ENCODE measurements around the gene CYFIP2. TPM values are rescaled to one million over a fixed set of nuclear protein-coding genes. Genes with fewer than 3 reads are reported as not detected.

The CYFIP2 gene
- 10 to 100 TPM in 2 of 4 donors, 1 to 10 TPM in 2; 6.3 to 33.4 (median 10.3) TPM for polyA plus RNA-seq
- long read RNA-seq, donor 1, partial matches to known transcripts: 0 of 2 reads
- long read RNA-seq, donor 1, other reads (novel, unspliced or antisense): 0 of 2 reads
- long read RNA-seq, donor 2, partial matches to known transcripts: 0 of 1 reads
- long read RNA-seq, donor 2, other reads (novel, unspliced or antisense): 0 of 1 reads
- long read RNA-seq, donor 3, partial matches to known transcripts: 0 of 1 reads
- long read RNA-seq, donor 3, other reads (novel, unspliced or antisense): 0 of 1 reads
- long read RNA-seq, donor 4: 0 reads
- long read RNA-seq, donor 5: 0 reads
- long read RNA-seq, donor 6, full-length matches to known transcripts: 2 of 2 reads
- long read RNA-seq, donor 6, partial matches to known transcripts: 0 of 2 reads
- long read RNA-seq, donor 6, other reads (novel, unspliced or antisense): 0 of 2 reads
- long read RNA-seq, donor 7, full-length matches to known transcripts: 4 of 9 reads
- long read RNA-seq, donor 7, partial matches to known transcripts: 5 of 9 reads
- long read RNA-seq, donor 7, other reads (novel, unspliced or antisense): 0 of 9 reads
- long read RNA-seq, donor 8: 0 reads
- long read RNA-seq, donor 9: 0 reads
- long read RNA-seq, donor 10: 0 reads

DNA sequence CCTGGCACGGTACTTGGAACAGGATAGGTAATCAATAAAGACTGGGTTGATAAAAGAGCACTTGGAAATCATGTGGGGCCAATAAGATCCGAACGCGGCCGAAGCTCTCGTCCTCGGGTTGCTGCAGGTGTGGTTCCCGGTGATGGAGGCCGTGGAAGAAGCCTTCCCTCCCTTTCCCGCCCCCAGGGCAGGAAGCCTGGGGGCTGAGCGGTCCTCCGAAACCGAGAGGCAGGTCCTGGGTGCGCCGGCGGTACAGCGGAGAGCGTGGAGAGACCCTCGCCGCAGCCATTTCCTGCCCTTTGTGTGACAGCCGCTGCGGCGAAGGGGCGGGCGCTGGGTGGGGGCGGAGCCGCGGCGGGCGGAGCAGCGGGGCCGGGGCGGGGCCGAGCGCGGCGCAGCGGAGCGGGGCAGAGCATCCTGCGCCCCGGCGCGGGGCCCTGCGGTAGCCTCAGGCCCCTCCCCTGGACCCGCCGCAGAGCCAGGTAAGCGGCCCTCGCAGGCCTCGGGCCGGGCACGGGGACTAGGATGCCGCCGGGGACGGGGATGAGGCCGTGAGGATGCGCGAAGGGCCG, at the start of gene CYFIP2:
Gene CYFIP2, plus strand, starts transcription at position 410 of the 572 bp plus-strand sequence. CDS start 19,239 bp downstream, outside the sequence.
- peak; percentile 61 to 87 for DNase-seq
- no peaks in the 10 kb centered on the region for H3K36me3 ChIP-seq (ENCODE audit: control insufficient read depth in 3 of 3, insufficient read depth in 2 of 3, low read depth in 1 of 3, low read length in 3 of 3)
- no peak for FAIRE-seq
- peaks cover 0 to 6% (median 3%) of the 10 kb centered on the region in 3 donors for H3K4me1 ChIP-seq (ENCODE audit: control insufficient read depth in 3 of 3, insufficient read depth in 2 of 3, low read depth in 1 of 3, low read length in 2 of 3)
- peak within 1 kb of the TSS; percentile 66 to 81 (median 69) for H3K4me3 ChIP-seq (ENCODE audit: low read depth in 1 of 3, low read length in 3 of 3)
- 0 to 1% (median 1%) methylated on average over 36 to 58 of the region's 58 CpGs for WGBS, 3 donors
- H3K27ac ChIP-seq (ENCODE audit: low read depth in 1 of 3, low read length in 2 of 3): peak within 1 kb of the TSS; percentile 52 to 80 (median 59)
- no peaks in the 10 kb centered on the region for H3K27me3 ChIP-seq (ENCODE audit: control insufficient read depth in 3 of 3, insufficient read depth in 3 of 3, low read length in 3 of 3)
- no peaks in the 10 kb centered on the region for H3K9me3 ChIP-seq (ENCODE audit: control insufficient read depth in 2 of 2, insufficient read depth in 1 of 2, low read depth in 1 of 2, low read length in 1 of 2)

DNA sequence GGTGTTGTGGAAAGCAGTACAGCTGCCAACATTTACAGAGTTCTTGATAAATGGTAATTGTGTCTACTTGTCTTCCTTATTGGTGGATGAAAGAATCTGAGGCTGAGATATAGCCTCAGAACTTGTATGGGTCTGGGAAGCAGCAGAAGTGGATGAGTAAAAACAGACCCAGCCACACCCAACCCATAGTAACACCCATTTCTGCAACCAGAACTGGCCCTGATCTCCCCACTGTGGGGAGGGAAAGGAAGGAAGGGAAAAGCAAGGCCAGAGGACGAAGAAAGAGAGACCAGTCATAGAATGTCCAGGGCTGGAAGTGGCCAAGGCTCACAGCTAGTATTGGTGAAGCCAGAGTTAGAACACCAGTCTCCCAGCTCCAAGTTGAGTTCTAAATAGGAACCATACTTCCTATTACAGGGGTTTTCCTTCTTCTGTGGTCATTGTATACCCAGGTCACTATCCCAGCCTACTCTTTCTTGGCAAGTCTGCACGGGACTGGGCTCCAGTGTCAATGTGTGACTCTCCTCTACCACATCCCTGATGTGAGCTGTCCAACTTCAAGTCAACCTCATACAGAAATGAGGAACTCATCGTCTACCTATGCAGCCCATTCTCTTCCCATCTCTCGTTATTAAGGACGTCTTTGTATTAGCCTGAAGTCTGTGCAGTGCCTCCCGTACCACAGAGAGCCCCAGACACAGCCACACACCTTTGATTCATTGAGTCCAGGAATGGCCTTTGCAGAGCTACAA, 49.4 kb upstream of the CYFIP2 start:
- Histone ChIP-seq H3K36me3 (ENCODE audit: control insufficient read depth in 3 of 3, insufficient read depth in 2 of 3, low read depth in 1 of 3, low read length in 3 of 3) (no peaks in the 10 kb centered on the region), H3K4me1 (ENCODE audit: control insufficient read depth in 3 of 3, insufficient read depth in 2 of 3, low read depth in 1 of 3, low read length in 2 of 3) (peaks cover 0 to 3% (median 0%) of the 10 kb centered on the region in 3 donors), H3K27me3 (ENCODE audit: control insufficient read depth in 3 of 3, insufficient read depth in 3 of 3, low read length in 3 of 3) (no peaks in the 10 kb centered on the region), H3K27ac (ENCODE audit: low read depth in 1 of 3, low read length in 2 of 3) (no peak overlapping the region), H3K9me3 (ENCODE audit: control insufficient read depth in 2 of 2, insufficient read depth in 1 of 2, low read depth in 1 of 2, low read length in 1 of 2) (no peaks in the 10 kb centered on the region), H3K4me3 (ENCODE audit: low read depth in 1 of 3, low read length in 3 of 3) (no peak overlapping the region)
- FAIRE-seq (no peak), DNase-seq (no peak)
- WGBS, 3 donors: 74 to 81% (median 75%) methylated on average over 6 of the region's 6 CpGs

DNA sequence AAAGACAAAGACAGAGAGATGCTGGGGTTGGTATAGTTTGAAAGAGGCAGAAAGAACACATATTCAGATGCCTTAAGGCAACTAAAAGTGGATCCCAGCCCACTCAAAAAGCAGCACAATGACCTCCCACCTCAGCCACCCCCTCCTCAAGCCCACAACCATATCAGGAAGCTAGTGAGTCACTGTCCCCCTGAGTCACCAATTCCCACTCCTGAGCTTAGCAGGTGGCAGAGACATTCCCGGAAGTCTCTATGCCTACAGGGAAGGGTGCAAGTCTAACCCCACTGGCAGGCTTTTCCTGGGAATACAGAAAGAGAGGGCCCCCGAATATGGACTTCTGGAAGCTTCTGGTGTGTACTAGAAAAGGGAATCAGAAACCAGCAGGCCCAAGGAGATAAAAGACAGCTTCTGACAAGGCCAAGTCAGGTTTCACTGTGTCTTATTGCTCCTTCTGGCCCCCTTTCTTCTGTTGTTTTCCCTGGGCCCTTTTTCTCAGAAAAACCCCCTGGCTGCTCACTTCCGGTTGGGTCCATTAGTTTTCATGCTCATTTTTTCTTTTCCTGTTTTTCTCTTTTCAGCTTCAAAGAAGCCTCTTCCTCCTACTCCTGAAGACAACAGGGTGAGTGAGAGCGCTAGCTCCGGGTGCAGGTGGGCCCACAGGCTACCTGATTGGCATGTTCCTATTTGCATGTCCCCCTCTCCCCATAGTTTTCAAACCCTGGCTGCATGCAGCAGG, 48.5 kb upstream of the CYFIP2 start:
- H3K4me3 ChIP-seq (ENCODE audit: low read depth in 1 of 3, low read length in 3 of 3): no peak overlapping the region
- peak overlapping the region in 1 of 3 donors; percentile 13 for H3K27ac ChIP-seq (ENCODE audit: low read depth in 1 of 3, low read length in 2 of 3)
- FAIRE-seq (no peak), DNase-seq (no peak)
- H3K27me3 ChIP-seq (ENCODE audit: control insufficient read depth in 3 of 3, insufficient read depth in 3 of 3, low read length in 3 of 3): no peaks in the 10 kb centered on the region
- H3K4me1 ChIP-seq (ENCODE audit: control insufficient read depth in 3 of 3, insufficient read depth in 2 of 3, low read depth in 1 of 3, low read length in 2 of 3): peaks cover 0 to 3% (median 0%) of the 10 kb centered on the region in 3 donors
- no peaks in the 10 kb centered on the region for H3K9me3 ChIP-seq (ENCODE audit: control insufficient read depth in 2 of 2, insufficient read depth in 1 of 2, low read depth in 1 of 2, low read length in 1 of 2)
- 42 to 53% (median 52%) methylated on average over 5 of the region's 5 CpGs for WGBS, 3 donors
- no peaks in the 10 kb centered on the region for H3K36me3 ChIP-seq (ENCODE audit: control insufficient read depth in 3 of 3, insufficient read depth in 2 of 3, low read depth in 1 of 3, low read length in 3 of 3)

DNA sequence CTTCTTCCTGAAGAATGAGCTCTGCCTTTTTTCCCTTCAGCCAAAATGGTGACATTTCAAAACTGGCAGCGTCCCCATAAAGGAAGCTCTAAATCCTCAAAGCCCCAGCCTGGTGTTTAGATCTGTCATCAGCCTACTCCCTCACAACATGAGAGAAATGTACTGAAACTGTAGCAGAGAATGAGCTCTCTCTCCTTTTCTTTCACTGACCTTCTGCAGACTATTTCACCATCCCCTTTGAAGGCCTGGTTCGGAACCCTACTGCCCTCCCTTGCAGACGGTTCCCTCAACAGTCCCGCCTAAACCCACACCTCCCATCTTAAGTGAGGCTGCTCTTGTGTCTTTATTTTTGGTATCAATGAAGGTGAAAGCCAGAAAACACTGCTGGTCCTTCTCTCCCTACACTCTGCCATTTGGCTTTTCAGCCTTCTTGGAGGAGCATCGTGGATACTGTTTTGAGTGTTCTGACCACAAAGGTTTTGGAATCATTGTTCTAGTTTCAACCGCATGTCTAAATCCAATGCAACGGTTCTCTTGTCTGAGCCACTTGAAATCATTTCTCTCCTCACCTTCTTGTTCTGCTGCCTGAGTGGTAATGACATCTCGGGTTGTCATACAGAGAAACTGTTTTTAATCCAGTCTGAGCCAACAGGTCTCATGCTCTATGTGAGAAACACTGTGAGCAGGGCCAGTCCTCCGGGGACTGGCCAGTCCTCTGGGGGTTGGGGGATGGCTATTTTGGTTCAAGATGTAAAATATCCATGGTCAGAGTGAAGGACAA, 46.2 kb upstream of the CYFIP2 start:
- Histone ChIP-seq H3K9me3 (ENCODE audit: control insufficient read depth in 2 of 2, insufficient read depth in 1 of 2, low read depth in 1 of 2, low read length in 1 of 2) (no peaks in the 10 kb centered on the region), H3K4me1 (ENCODE audit: control insufficient read depth in 3 of 3, insufficient read depth in 2 of 3, low read depth in 1 of 3, low read length in 2 of 3) (peaks cover 0 to 3% (median 0%) of the 10 kb centered on the region in 3 donors), H3K27me3 (ENCODE audit: control insufficient read depth in 3 of 3, insufficient read depth in 3 of 3, low read length in 3 of 3) (no peaks in the 10 kb centered on the region), H3K27ac (ENCODE audit: low read depth in 1 of 3, low read length in 2 of 3) (no peak overlapping the region), H3K4me3 (ENCODE audit: low read depth in 1 of 3, low read length in 3 of 3) (no peak overlapping the region), H3K36me3 (ENCODE audit: control insufficient read depth in 3 of 3, insufficient read depth in 2 of 3, low read depth in 1 of 3, low read length in 3 of 3) (no peaks in the 10 kb centered on the region)
- FAIRE-seq (no peak), DNase-seq (no peak)
- 61 to 73% (median 70%) methylated on average over 9 of the region's 9 CpGs for WGBS, 3 donors

DNA sequence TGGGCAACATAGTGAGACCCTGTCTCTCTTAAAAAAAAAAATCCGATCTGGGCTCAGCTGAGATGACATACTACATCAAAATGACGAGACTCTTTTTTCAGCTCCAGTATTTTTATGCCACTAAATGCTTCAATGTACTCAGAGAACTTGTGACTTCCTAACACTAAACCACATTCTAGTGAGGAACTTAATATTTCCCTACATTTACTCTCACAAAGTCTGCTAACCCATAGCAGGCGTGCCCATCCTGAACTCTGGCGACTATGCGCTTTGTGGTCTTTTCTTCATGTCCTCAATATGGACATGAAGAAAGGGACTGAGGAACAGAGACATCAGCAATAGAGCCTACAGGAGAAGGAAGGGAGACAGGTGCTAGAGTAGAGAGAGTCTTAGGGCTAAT, 44.0 kb upstream of the CYFIP2 start:
- no peak for FAIRE-seq

DNA sequence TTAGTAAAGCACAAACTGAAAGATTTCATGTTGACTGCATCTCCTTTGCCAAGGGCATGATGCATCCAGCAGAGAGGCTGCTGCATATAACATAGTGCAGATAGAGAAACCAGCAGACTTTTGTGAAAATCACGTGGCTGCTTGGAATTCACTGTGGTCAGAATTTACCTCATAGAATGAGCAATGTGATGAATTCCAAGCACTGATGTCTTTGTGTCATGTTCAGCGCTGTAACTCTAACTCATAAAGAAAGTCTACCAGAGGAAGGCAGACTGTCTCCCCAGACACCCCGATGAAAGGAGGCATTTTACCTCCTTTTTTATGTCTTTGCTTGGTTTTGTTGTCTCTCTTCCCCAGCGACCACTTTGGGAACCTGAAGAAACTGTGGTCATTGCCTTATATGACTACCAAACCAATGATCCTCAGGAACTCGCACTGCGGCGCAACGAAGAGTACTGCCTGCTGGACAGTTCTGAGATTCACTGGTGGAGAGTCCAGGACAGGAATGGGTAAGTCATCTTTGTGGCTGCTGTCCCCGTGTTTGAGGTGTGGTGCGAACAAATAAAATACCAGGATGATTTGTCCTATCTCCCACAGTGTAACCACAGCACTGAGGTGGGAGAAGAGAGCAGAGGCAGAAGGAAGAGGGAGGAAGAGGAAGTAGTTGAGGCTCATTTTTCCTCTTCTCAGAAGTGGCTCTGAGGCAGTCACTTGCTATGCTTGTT, 43.3 kb upstream of the CYFIP2 start:
- H3K4me3 ChIP-seq (ENCODE audit: low read depth in 1 of 3, low read length in 3 of 3): no peak overlapping the region

More for the DNA sequence above, 44.0 kb upstream of the CYFIP2 start:
- Histone ChIP-seq H3K27me3 (ENCODE audit: control insufficient read depth in 3 of 3, insufficient read depth in 3 of 3, low read length in 3 of 3) (no peaks in the 10 kb centered on the region), H3K27ac (ENCODE audit: low read depth in 1 of 3, low read length in 2 of 3) (no peak overlapping the region), H3K4me1 (ENCODE audit: control insufficient read depth in 3 of 3, insufficient read depth in 2 of 3, low read depth in 1 of 3, low read length in 2 of 3) (peaks cover 0 to 3% (median 0%) of the 10 kb centered on the region in 3 donors), H3K9me3 (ENCODE audit: control insufficient read depth in 2 of 2, insufficient read depth in 1 of 2, low read depth in 1 of 2, low read length in 1 of 2) (no peaks in the 10 kb centered on the region), H3K4me3 (ENCODE audit: low read depth in 1 of 3, low read length in 3 of 3) (no peak overlapping the region), H3K36me3 (ENCODE audit: control insufficient read depth in 3 of 3, insufficient read depth in 2 of 3, low read depth in 1 of 3, low read length in 3 of 3) (no peaks in the 10 kb centered on the region)
- 79 to 84% (median 80%) methylated on average over 5 of the region's 5 CpGs for whole genome bisulfite sequencing, 3 donors
- DNase-seq: no peak

More for the DNA sequence above, 43.3 kb upstream of the CYFIP2 start:
- no peaks in the 10 kb centered on the region for H3K36me3 ChIP-seq (ENCODE audit: control insufficient read depth in 3 of 3, insufficient read depth in 2 of 3, low read depth in 1 of 3, low read length in 3 of 3)
- no peak for DNase-seq
- no peaks in the 10 kb centered on the region for H3K9me3 ChIP-seq (ENCODE audit: control insufficient read depth in 2 of 2, insufficient read depth in 1 of 2, low read depth in 1 of 2, low read length in 1 of 2)
- peaks cover 0 to under 1% (median 0%) of the 10 kb centered on the region in 3 donors for H3K4me1 ChIP-seq (ENCODE audit: control insufficient read depth in 3 of 3, insufficient read depth in 2 of 3, low read depth in 1 of 3, low read length in 2 of 3)
- WGBS, 3 donors: 68 to 75% (median 74%) methylated on average over 10 of the region's 10 CpGs
- peak overlapping the region in 1 of 3 donors; percentile 19 for H3K27ac ChIP-seq (ENCODE audit: low read depth in 1 of 3, low read length in 2 of 3)
- no peaks in the 10 kb centered on the region for H3K27me3 ChIP-seq (ENCODE audit: control insufficient read depth in 3 of 3, insufficient read depth in 3 of 3, low read length in 3 of 3)
- FAIRE-seq: no peak

All from small intestine (tissue), 16 donors.